NCI-H510A treated with DMSO at 0.1 percent for 48 hours (cell line): ENCODE data around the gene TNFRSF25.

Experiments
- DNase-seq: peaks from one replicate; lab custom pipeline; 2025; lab: John Stamatoyannopoulos, UW

The TNFRSF25 gene

GRCh38 chr1:6488602-6489382 is 22.8 kb upstream of the TNFRSF25 start:
- DNase-seq, result no peak

GRCh38 chr1:6487804-6488484 is 22.0 kb upstream of the TNFRSF25 start:
- DNase-seq, result no peak

- DNase-seq, result peak; percentile 94
Observed at GRCh38 chr1:6486433-6487011, 20.5 kb upstream of the TNFRSF25 start.

- no peak for DNase-seq
Observed at GRCh38 chr1:6485168-6486101, 19.5 kb upstream of the TNFRSF25 start.

- no peak for DNase-seq
Observed at GRCh38 chr1:6484826-6485167, 18.8 kb upstream of the TNFRSF25 start.

- DNase-seq, result no peak
Observed at GRCh38 chr1:6483761-6484117, 17.8 kb upstream of the TNFRSF25 start.

DNA sequence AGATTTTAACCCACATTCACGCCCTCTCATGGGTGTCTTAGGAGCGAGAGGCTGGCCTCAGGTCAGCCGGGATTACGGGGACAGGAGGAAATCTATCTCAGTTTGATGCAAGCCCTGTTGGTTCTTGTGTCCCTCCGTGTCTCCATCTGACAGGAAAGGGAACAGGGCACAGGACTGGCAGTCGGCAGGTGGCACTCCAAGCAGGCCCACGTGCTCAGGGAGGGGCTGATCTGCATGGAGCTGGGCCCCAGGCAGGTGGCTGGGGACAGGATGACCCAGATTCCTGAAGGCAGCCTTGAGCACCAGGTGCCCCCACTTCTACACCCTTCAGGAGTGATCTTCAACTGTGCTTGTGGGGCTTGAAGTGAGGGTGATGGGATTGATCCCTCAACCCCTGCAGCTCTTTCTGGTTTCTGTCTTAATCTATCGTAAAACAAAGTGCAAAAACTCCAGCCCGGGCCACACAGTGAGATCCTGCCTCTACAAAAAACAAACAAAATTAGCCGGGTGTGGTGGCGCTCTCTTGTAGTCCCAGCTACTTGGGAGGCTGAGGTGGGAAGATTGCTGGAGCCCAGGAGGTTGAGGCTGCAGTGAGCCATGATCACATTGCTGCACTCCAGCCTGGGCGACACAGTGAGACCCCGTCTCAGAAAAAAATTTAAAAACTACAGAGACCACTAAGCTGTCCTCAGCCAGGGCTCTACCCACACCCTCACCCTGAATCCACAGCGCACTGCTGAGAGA is 17.2 kb upstream of the TNFRSF25 start:
- DNase-seq, result peak; percentile 88

GRCh38 chr1:6481820-6482219 is 15.8 kb upstream of the TNFRSF25 start:
- DNase-seq, result no peak

- DNase-seq, result no peak
Observed at GRCh38 chr1:6477039-6477820, 11.3 kb upstream of the TNFRSF25 start.

DNA sequence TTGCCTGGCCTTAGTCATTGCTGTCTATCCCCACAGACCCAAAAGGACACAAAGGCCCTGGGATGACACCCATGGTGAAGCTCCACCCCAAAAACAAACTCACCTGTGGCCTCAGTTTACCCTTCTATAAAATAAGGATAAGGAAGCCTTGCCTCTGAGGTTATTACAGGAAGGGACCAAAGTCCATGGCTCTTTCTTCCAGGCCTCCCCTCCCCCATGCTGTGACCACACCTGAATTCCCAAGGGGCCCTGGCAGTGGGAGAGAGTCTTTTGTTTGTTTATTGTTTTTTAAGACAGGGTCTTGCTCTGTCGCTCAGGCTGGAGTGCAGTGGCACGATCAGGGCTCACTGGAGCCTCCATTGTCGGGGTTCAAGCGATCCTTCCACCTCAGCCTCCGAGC is 10.5 kb upstream of the TNFRSF25 start:
- DNase-seq, result no peak

DNA sequence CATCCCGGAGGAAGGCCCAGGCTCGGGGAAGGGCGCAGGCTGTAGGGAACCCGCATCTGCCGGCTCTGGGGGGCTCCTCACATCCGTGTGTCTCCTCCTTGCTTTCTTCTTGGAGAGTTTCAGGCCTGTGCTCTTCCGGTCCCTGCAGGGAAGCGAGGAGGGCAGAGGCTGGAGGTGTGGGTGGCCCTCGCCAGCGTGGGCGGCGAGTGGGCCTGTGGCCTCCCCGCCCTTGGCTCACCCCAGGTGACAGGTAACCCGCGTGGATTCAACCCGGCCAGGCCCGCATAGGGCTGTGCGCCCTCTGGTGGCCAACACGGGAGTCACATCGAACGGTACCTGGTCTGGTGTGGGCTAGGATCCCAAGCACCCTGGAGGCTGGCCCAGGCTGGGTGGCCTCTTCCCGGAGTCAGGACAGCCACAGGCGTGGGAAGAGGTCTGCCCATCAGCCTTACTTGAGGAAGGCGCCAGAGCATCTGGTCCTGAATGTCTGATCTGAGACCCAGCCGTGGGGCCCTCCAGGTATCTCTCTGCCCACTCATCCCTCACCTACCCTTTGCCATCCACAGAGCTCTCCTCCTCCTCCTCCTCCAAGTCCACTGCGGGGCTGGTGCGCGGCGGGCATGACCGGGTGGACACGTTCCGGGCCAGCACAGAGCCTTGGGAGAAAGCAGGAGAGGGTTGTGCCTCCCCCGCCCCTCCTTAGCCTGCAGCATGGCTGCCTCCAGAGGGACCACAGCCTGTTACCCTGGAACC is 9.6 kb upstream of the TNFRSF25 start:
- DNase-seq, result peak; percentile 45

GRCh38 chr1:6474815-6475282 is 8.9 kb upstream of the TNFRSF25 start:
- peak; percentile 68 for DNase-seq

GRCh38 chr1:6473974-6474814 is 8.2 kb upstream of the TNFRSF25 start:
- DNase-seq, result peak; percentile 98

DNA sequence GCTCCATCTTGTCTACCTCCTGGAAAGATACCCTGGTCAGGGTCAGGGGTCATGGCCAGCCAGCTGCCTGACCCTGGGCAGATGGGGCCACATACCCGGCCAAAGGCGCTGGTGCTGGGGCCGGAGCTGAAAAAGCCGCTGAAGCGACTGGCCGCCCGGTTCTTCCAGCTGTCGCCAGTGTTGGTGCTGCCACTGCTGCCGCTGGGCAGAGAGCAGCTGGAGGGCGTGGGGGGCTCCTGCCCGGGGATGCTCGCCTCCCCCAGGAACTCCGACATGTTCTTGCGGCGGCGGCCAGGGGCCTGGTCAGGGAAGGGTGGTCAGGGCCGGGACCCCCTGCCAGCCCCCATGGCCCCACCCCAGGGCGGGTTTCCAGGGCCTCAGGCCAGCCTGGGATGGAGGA is 7.2 kb upstream of the TNFRSF25 start:
- DNase-seq, result no peak

DNA sequence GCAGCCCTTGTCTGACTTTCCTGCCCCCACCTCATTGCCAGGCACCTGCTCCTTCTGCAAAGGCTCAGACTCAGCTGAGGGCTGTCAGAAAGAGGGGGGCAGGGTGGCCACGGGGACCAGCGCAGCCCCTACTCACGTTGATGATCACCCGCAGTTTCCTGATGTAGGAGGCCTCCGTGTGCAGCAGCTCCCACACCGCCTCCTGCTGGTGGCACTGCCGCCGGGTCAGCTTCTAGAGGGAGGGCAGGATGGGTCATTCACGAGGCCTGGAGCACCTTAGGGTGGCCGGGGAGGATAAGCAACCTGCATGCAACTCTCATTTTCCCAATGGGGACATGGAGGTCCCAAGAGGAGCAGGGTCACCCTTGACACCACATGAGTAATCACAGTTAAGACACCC is 6.4 kb upstream of the TNFRSF25 start:
- DNase-seq, result no peak

GRCh38 chr1:6471970-6472368 is 6.0 kb upstream of the TNFRSF25 start:
- no peak for DNase-seq

- DNase-seq, result no peak
Observed at GRCh38 chr1:6471086-6471969, 5.4 kb upstream of the TNFRSF25 start.
